SK-N-SH (cell line): Measurements from ENCODE around the gene TRAK1.

Experiments
- ELF1 ChIP-seq: IDR thresholded peaks from 2 replicates; pipeline ENCODE4 v1.4.0; 2012
- EP300 ChIP-seq, 2 experiments: IDR thresholded peaks; 2 replicates each; pipeline versions ENCODE4 v1.4.0 to v1.6.1; 2012; ENCODE audit warnings: borderline replicate concordance in 1 of 2, low read depth in 1 of 2, low read length in 1 of 2
- POLR2AphosphoS5 ChIP-seq: IDR thresholded peaks from 2 replicates; pipeline ENCODE4 v1.6.1; 2012; ENCODE audit warnings: low read depth, low read length
- RFX5 ChIP-seq: IDR thresholded peaks from 2 replicates; pipeline ENCODE4 v1.6.1; 2012; ENCODE audit warnings: mild to moderate bottlenecking, improper control_type of control experiment, low read length
- SMC3 ChIP-seq: IDR thresholded peaks from 2 replicates; pipeline ENCODE4 v1.6.1; 2012; ENCODE audit warnings: low read depth, low read length, improper control_type of control experiment
- TAF1 ChIP-seq: IDR thresholded peaks from 2 replicates; pipeline ENCODE4 v1.6.1; 2012; ENCODE audit warnings: low read depth, mild to moderate bottlenecking, low read length, moderate library complexity, borderline replicate concordance
- TEAD4 ChIP-seq: IDR thresholded peaks from 2 replicates; pipeline ENCODE4 v1.4.0; 2012; ENCODE audit warnings: mild to moderate bottlenecking, borderline replicate concordance; ENCODE audit not compliant: insufficient read depth
- TF ChIP-seq, protein P1 (sequence below): fragments of 200-600 bp; sonication (generic); IDR thresholded peaks from 2 replicates; pipeline ENCODE4 v1.6.1; 2017; ENCODE audit warnings: antibody characterized with exemption, mild to moderate bottlenecking, moderate library complexity
- TF ChIP-seq, protein P2 (sequence below): IDR thresholded peaks from 2 replicates; pipeline ENCODE4 v1.6.1; 2012; ENCODE audit warnings: mild to moderate bottlenecking, low read depth, low read length, moderate library complexity

- TF ChIP-seq, protein P1, sequence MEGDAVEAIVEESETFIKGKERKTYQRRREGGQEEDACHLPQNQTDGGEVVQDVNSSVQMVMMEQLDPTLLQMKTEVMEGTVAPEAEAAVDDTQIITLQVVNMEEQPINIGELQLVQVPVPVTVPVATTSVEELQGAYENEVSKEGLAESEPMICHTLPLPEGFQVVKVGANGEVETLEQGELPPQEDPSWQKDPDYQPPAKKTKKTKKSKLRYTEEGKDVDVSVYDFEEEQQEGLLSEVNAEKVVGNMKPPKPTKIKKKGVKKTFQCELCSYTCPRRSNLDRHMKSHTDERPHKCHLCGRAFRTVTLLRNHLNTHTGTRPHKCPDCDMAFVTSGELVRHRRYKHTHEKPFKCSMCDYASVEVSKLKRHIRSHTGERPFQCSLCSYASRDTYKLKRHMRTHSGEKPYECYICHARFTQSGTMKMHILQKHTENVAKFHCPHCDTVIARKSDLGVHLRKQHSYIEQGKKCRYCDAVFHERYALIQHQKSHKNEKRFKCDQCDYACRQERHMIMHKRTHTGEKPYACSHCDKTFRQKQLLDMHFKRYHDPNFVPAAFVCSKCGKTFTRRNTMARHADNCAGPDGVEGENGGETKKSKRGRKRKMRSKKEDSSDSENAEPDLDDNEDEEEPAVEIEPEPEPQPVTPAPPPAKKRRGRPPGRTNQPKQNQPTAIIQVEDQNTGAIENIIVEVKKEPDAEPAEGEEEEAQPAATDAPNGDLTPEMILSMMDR, result no peak
- no peak for TF ChIP-seq TEAD4
- TF ChIP-seq POLR2AphosphoS5, result no peak
- no peak for TF ChIP-seq SMC3
- no peak for TF ChIP-seq ELF1
- no peak for TF ChIP-seq TAF1
- no peak for TF ChIP-seq EP300 (IDR thresholded peaks at IDR 0.05; ENCODE audit: borderline replicate concordance in 1 of 2, low read depth in 1 of 2, low read length in 1 of 2)
- TF ChIP-seq RFX5, result no peak
- TF ChIP-seq, protein P2, sequence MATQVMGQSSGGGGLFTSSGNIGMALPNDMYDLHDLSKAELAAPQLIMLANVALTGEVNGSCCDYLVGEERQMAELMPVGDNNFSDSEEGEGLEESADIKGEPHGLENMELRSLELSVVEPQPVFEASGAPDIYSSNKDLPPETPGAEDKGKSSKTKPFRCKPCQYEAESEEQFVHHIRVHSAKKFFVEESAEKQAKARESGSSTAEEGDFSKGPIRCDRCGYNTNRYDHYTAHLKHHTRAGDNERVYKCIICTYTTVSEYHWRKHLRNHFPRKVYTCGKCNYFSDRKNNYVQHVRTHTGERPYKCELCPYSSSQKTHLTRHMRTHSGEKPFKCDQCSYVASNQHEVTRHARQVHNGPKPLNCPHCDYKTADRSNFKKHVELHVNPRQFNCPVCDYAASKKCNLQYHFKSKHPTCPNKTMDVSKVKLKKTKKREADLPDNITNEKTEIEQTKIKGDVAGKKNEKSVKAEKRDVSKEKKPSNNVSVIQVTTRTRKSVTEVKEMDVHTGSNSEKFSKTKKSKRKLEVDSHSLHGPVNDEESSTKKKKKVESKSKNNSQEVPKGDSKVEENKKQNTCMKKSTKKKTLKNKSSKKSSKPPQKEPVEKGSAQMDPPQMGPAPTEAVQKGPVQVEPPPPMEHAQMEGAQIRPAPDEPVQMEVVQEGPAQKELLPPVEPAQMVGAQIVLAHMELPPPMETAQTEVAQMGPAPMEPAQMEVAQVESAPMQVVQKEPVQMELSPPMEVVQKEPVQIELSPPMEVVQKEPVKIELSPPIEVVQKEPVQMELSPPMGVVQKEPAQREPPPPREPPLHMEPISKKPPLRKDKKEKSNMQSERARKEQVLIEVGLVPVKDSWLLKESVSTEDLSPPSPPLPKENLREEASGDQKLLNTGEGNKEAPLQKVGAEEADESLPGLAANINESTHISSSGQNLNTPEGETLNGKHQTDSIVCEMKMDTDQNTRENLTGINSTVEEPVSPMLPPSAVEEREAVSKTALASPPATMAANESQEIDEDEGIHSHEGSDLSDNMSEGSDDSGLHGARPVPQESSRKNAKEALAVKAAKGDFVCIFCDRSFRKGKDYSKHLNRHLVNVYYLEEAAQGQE, result no peak
Measured at GRCh38 chr3:42045708-42046243, 45.4 kb upstream of the TRAK1 start.
